Left renal cortex interstitium (tissue), 4 donors: ENCODE results near the gene MPIG6B. TPM values are rescaled to one million over a fixed set of nuclear protein-coding genes. Genes with fewer than 3 reads are reported as not detected.
A peak's percentile ranks its signal among the peaks of the same experiment; 100 is the strongest.

ENCODE experiments used
- DNase-seq, 4 donors: peaks; one replicate each; pipeline ENCODE4 v3.0.0-alpha.2; 2013; ENCODE audit warnings: low read depth in 4 of 4, low spot score in 2 of 4, missing footprints in 1 of 4
- polyA plus RNA-seq, 4 donors: library from polyadenylated mRNA; unstranded; fragments of 120-200 nt; gene quantifications; one replicate each; pipeline ENCODE4 v1.2.1, GENCODE V29; 2013; ENCODE audit not compliant: insufficient read length in 4 of 4

Gene MPIG6B
- polyA plus RNA-seq, 4 donors = 0.72 to 2.4 (median 1.5) TPM

DNA sequence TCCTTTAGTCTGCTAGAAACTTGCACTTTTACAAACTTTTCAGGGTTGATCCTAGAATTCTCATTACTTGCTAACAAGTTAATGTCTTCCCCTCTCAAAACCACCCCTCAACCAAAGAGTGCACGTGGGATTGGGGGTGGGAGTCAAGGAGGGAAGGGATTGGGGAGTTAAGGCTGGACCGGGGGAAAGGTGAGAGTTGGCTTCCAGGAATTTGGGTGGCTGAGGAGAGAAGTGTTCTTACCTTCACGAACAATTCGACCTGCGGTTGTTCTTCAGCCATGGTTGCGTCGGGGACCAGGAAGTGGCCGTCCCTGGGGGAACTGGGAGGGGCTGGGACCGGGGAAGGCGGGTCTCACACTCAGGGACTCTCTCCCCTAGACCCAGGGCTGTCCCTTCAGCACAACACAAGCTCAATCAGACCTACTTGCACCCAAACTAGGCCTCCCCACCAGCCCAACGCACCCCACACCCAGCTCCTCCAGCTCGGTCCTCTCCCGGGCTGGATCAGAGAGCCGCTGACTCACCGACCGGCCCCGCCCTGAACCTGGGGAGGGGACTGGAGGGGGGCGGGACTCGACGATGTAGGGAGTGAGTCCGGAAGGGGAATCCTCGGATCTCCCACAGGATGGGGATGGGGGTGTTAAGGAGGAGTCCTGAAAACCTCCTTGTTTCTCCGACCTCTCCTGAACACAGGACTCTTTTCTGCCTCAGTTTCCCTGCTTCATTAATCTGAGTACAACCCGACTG is 13.0 kb downstream of the MPIG6B start, which contains the start of gene CLIC1:
Gene CLIC1 (minus strand): TSS at position 510 of the 747 bp plus-strand sequence. CDS start 230 bp downstream, at position 280.
- peak in 3 of 4 donors; percentile 67 to 76 (median 71) for DNase-seq

DNA sequence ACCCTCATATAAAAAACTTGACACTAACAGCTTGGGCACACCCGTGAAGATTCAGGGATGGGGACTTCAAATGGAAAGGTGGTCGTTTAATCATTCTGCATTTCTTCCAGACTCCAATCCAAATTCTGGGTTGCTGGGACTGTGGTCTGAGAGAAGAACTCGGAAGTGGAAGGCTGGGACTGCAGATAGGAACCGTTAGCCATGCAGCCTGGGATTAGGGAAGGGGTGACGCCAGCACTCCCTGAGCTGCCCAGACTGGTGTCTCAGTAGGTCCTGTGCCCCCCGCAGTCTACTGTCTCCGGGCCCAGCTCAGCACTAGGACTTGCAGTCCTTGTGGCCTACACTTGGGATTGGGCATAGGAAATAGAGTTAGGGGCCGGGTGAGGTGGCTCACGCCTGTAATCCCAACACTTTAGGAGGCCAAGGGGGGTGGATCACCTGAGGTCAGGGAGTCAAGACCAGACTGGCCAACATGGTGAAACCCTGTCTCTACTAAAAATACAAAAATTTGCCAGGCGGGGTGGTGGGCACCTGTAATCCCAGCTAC is 13.7 kb downstream of the MPIG6B start:
- DNase-seq = no peak

DNA sequence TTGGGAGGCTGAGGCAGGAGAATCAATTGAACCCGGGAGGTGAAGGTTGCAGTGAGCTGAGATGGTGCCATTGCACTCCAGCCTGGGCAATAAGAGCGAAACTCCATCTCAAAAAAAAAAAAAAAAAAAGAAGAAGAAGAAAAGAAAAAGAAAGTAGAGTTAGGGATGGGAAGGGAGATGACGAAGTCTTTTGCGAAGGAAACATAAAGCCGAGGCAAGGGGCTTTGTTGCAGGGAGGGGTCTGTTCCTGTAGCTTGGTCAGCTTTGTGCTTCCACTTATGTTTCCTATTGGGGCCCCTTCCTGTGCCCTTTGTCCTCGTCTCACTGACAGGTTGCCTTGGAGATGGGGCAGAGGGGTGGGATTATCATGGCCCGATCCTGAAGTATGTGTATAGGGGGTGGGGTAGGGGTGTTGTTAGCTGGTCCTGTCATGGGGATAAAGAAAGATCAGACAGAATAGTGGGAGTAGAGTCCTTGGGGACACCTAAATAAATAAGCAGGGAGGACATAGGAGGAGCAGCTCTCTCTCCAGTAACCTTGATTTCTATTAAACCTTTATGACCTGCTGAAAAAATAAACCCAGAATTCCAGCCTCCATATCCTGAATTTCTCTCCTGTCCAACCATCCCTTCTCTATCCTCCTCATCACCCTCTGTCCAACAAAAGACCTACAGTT is 14.3 kb downstream of the MPIG6B start:
- peak in 3 of 4 donors; percentile 62 to 70 (median 67) for DNase-seq

DNA sequence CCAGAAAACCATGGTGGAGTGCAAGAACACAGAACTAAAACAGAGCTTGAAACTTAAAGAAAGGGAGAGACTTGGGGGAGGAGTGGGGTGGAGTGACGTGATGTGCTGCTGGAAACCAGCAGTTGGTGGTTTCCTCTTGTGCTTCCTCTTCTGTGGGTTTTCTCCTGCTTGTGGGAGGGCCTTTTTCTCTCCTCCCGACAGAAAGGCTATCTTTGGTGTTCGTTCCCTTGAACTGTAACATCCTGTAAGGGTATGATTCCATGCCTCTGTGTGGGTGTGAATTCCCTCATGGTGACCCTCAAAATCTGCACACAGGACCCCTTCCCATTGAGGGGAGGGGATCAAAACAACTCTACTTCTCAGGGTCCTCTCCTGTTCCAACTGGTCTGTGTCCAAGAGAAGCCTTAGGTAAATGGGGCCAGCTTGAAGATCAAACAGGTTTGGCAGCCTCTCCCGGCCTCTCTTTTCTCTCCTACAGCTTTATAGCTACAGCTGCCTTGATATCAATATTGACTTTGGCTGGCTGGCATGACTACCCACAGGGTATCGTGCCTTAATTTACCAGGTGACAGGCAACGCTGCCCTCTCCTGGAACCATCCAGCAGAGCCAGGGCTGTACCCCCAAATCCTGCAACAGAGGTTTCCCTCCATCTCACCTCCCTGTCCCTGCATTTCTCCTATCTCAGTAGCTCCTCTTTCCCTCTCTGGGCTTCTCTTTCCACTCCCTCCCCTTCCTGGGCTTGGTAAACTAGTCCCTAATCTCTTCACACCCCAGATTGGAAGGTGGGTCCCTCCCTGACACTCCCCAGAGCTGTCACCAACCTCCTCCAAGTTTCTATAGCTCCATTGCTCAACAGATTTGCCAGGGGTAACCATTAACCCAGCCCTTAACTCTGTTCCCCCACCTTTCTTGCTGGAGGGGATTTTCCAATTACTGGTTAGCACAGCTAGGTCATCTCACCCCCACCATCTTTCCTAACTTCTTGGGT is 15.1 kb downstream of the MPIG6B start:
- peak in 3 of 4 donors; percentile 62 to 79 (median 72) for DNase-seq

DNA sequence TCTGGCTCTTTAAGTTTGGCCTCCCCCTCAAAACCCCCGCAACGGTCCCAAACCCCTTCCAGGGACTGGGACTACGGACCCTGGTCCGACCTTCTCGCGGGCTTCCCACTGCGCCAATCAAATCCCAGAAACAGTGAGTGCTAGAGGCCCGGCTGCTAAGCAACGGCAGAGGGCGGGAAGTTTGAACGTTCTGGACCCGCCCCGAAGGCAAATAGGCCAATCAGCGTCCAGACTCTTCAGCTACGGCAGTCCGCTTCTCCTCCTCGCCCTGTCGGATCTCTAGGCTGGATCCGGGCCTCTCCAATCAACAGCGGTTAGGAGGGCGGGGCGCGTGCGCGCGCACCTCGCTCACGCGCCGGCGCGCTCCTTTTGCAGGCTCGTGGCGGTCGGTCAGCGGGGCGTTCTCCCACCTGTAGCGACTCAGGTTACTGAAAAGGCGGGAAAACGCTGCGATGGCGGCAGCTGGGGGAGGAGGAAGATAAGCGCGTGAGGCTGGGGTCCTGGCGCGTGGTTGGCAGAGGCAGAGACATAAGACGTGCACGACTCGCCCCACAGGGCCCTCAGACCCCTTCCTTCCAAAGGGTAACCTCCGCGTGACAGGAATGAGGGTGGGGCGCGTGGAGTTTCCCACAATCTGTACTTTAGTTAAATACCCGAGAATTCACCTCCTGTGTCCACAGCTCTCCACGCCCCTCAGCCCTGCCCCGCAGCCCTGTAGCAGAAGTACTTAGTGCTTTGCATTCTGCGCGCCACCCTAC is 16.6 kb downstream of the MPIG6B start, which contains the start of gene MSH5:
Gene MSH5 (plus strand): TSS at position 367 of the 758 bp plus-strand sequence. CDS start 462 bp downstream, outside the sequence.
- DNase-seq = peak; percentile 96 to 100 (median 98)

DNA sequence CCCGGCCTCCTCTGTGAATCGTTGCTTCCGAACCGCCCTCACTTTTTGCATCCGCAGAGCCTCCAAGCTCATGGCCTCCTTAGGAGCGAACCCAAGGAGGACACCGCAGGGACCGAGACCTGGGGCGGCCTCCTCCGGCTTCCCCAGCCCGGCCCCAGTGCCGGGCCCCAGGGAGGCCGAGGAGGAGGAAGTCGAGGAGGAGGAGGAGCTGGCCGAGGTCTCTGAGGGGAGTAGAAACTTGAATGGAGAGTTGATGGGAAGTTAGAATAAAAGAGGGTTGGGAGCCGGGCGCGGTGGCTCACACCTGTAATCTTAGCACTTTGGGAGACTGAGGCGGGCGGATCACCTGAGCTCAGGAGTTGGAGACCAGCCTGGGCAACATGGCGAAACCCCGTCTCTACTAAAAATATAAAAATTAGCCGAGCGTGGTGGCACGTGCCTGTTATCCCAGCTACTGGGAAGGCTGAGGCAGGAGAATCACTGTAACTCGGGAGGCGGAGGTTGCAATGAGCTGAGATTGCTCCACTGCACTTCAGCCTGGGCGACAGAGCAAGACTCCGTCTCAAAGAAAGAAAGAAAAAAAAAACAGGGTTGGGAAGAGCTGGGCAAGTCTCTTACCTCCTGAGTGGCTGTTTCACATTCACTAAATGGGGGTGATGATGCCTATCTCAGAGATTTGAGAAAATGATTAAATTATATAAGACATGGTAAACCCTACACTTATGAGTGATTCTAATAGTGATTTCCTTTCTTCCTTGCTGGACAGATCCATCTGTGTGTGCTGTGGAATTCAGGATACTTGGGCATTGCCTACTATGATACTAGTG is 17.4 kb downstream of the MPIG6B start:
- no peak for DNase-seq

DNA sequence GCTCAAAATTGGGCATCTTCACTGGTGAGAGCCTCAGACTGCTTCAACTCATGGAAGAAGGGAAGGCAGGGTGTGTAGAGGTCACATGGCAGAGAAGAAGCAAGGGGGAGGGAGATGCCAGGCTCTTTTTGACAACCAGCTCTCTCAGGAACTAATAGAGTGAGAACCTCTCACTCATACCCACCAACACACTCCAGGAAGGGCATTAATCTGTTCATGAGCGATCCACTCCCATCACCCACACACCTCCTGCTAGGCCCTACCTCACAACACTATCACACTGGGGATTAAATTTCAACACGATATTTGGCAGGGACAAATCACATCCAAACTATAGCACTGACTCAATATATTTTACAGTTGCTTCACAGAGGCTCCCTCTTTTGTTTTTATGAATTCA is 18.6 kb downstream of the MPIG6B start:
- DNase-seq = no peak

DNA sequence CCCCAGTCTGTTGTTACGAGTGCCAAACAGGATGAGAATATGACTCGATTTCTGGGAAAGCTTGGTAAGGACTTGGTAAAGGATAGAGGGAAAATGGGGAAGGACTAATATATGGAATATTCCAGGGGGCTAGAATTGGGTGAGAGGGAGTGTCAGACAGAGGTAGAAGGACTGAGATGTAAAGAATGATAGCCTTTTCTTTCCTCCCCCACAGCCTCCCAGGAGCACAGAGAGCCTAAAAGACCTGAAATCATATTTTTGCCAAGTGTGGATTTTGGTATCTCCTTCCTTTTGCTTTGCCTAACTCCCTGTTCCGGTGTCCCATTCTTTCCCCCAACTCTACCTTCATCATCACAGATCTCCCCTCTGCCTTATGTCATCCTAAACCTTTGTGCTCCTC is 19.7 kb downstream of the MPIG6B start:
- DNase-seq = no peak

DNA sequence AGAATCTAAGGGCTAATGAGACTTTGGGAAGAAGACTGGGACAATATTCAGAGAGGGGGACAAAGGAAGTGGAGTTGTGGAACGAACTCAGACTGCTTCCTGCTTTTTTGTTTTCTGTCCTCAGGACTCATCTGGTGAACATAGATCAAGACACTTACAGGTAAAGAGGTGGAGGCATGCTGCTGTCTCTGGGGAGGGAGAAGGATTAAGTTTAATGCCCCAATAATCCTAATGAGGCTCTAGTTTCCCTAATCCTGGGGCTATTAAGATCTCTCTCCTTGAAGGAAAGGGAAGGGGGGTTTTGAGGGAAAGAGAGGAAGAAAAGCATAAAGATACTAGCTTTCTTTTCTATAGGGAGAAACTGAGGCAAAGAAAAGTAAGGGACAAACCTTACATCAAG is 21.2 kb downstream of the MPIG6B start:
- DNase-seq = no peak

DNA sequence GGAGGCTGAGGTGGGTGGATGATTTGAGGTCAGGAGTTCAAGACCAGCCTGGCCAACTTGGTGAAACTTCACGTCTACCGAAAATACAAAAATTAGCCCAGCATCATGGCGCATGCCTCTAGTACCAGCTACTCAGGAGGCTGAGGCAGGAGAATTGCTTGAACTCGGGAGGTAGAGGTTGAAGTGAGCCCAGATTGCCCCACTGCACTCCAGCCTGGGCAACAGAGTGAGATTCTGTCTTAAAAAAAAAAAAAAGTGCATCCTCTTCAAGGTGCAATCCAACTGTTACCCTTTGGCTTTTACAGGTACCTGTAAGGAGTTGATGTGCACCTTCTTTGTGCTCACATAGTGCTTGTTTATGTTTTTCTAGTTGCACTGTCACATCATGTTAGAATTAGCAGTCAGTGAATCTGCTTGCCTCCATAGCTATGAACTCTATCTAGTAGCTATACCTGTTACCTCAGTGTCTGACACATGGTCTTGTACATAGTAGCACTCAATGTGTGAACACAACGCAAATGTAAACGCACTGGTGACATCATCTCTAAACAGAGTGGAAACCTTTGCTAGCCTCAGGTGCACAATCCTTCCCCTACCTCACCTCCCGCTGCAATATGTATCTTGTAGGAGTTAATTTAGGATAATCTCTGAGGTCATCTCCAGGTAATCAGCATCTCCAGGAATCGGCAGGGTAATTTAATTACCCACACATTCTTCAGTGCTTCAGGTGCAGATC is 26.3 kb downstream of the MPIG6B start:
- no peak for DNase-seq

DNA sequence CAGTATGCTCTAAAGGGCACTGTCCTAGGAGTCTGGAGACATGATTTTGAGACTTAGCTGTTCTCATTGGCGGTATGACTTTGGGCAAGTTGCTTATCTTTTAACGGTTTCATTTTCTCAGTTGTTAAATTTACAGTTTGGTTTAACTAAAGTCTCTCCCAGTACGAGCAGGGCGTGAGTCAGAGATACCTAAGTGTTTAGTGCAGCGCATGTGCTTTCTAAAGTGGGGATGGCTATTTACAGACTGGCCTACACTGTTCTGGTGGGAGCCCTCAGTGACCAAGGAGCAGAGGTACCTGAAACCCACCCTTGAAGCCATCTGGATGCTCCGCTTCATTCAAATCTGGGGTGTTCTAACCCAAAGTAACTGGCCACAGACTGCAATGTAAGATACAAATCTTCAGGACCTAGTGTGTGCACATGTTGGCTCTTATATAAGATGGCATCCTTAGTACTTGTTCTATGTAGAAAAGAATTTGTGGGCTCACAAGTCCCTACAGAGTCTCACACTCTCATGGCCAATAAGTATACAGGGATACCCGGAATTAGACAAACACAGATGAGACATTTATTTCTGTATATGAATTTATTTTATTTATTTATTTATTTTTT is 27.3 kb downstream of the MPIG6B start:
- no peak for DNase-seq

DNA sequence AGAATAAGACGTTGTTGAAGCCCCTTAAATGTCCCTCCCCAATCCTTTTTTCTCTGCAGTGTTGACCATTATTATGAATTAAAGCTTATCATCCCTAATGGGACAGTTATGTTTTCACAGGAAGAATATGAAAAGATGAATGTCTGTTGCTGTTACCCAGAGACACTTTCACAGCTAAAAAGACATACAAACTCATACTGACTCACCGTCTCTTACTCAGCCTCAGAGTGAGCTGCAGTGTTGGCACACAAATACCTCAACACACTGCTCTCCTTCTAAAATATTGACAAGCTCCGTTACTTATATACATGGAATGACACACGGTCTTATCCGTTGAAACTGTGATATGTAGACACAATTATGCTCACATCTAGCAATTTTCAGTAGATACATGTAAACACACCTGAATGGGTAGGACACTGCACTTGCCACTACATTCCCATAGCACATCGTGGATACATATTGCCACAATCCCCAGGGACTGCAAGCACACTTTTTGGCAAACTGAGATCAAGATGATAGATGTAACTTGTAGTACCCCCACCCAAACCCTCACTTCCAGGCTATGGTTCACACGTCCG is 29.7 kb downstream of the MPIG6B start:
- no peak for DNase-seq

DNA sequence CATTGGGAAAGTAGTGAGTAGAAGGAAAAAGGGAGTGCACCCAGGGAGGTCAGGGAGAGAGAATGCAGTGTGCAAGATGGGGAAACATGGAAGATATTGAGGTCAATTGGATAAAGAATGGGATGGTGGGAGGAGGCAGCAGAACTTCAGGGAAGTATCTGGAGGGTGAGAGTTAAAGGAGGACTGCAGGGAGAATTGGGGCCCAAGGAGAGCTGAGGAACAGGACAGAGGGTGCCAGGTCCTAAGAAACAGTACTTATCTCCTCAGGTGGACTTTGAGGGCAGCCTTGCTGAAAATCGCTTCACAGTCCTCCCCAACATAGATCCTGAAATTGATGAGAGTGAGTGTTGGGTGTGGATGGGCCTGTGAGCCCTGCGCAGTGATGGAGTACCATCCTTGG is 35.1 kb downstream of the MPIG6B start:
- DNase-seq = no peak

DNA sequence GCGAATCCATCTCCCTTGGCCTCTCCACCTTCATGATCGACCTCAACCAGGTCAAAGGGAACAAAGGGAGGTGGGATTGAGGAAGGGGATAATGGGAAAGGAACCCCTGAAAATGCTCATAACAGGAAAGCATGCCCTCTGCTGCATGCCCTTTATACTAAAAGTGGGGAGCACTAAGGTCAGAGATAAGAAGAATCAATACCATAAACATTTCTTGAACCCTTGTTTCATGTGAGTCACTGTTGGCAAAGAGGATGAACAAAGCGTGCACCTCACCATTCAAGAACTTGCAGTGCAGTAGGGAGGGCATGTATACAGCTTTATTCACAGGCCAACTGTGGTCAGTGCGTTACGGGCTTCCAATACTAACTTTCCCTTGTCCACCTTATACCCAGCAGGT is 37.6 kb downstream of the MPIG6B start:
- no peak for DNase-seq

DNA sequence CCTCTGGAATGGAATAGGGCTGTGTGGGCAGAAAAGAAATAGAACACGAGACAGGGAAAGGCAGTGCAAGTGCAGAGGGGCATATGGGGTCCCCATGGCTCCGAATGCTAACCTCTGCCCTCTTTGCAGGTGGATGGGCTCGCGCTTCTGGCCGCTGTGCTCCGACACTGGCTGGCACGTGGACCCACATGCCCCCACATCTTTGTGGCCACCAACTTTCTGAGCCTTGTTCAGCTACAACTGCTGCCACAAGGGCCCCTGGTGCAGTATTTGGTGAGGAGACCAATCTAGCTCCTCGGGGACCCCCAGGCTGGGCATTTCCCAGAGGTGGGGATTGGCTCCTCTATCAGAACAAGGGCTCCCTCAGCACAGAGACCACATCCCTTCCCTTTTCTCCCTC is 38.2 kb downstream of the MPIG6B start:
- no peak for DNase-seq

DNA sequence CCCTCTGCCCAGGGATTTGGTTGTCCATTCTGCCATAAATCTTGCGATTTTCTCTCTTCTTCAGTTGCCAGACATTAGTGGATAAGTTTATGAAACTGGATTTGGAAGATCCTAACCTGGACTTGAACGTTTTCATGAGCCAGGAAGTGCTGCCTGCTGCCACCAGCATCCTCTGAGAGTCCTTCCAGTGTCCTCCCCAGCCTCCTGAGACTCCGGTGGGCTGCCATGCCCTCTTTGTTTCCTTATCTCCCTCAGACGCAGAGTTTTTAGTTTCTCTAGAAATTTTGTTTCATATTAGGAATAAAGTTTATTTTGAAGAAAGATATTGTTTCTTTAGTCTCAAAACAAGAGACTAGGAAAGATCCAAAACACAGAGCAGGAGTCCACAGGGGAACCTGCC is 39.2 kb downstream of the MPIG6B start, which contains the start of gene SAPCD1:
Gene SAPCD1 (plus strand): TSS at position 301 of the 400 bp plus-strand sequence. CDS start 399 bp downstream, outside the sequence.
- DNase-seq = no peak
